Right lobe of liver (tissue), 4 donors: Measurements from ENCODE around the gene DNMT3B.

Source experiments
- CTCF ChIP-seq, 4 donors: fragments of 200-600 bp in 3 of 4; fragments of 450-650 bp in 1 of 4; IDR thresholded peaks; one replicate each; pipeline versions ENCODE4 v1.5.1 to v1.8.0; 2016 to 2022; ENCODE audit warnings: antibody characterized with exemption in 4 of 4, mild to moderate bottlenecking in 2 of 4
- POLR2A ChIP-seq: fragments of 450-650 bp; IDR thresholded peaks from one replicate; pipeline ENCODE4 v1.6.1; 2017; ENCODE audit warnings: antibody characterized with exemption, mild to moderate bottlenecking
- donor health status: DM: no; HTN: no; CAD: no.
- donor health status: DM: no; HTN: no; CAD: no.
- donor health status: DM: no; HTN: yes; CAD: no.

- no peak for TF ChIP-seq CTCF (IDR thresholded peaks at IDR 0.05)
- TF ChIP-seq POLR2A, result no peak
These were observed 83.6 kb downstream of the DNMT3B start for GRCh38 chr20:32845786-32846185.
